ENCODE results near the gene ID3. TPM values are rescaled to one million over a fixed set of nuclear protein-coding genes. Genes with fewer than 3 reads are reported as not detected.

The ID3 gene
- total and polyA plus RNA-seq, 10 donors = 49.5 to 122 (median 71.6) TPM

DNA sequence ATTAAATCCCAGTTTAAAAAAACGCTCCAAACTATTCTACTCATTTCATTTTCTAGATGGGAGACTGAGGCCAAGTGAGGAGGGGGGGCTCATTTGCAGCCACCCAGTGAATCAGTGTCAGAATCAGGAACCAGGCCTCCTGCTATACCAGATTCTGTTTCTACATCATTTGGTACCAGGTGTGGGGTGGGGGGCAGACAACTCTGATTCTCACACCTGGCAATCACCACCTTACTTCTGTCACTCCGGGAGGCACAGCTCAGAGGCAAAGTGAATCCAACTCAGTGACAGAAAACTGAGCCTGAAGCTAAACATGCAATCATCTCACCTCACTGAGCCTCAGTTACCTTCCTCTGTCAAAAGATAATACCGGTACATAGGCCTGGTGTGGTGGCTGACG lies 23.5 kb upstream of the ID3 start:
- peak overlapping the region in 3 of 8 donors; percentile 3 to 81 (median 55) for H3K27ac ChIP-seq
- 87 to 96% (median 92%) methylated on average over 4 of the region's 4 CpGs for WGBS, 5 donors
- intact Hi-C loops (cut with DNase I; ENCODE audit: low total_unique reads) = no loop called here
- H3K4me3 ChIP-seq = no peak overlapping the region
- no peak for TF ChIP-seq POLR2AphosphoS5 (IDR thresholded peaks at IDR 0.05)
- TF ChIP-seq, protein P1, sequence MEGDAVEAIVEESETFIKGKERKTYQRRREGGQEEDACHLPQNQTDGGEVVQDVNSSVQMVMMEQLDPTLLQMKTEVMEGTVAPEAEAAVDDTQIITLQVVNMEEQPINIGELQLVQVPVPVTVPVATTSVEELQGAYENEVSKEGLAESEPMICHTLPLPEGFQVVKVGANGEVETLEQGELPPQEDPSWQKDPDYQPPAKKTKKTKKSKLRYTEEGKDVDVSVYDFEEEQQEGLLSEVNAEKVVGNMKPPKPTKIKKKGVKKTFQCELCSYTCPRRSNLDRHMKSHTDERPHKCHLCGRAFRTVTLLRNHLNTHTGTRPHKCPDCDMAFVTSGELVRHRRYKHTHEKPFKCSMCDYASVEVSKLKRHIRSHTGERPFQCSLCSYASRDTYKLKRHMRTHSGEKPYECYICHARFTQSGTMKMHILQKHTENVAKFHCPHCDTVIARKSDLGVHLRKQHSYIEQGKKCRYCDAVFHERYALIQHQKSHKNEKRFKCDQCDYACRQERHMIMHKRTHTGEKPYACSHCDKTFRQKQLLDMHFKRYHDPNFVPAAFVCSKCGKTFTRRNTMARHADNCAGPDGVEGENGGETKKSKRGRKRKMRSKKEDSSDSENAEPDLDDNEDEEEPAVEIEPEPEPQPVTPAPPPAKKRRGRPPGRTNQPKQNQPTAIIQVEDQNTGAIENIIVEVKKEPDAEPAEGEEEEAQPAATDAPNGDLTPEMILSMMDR (IDR thresholded peaks at IDR 0.05 in 8 of 11, conservative IDR thresholded peaks at IDR 0.05 in 3 of 11) = no peak
- TF ChIP-seq POLR2A (IDR thresholded peaks at IDR 0.05) = no peak
- no peaks in the 10 kb centered on the region for H3K9me3 ChIP-seq
- H3K27me3 ChIP-seq (replicated peaks in 1 of 7) = no peaks in the 10 kb centered on the region
- DNase-seq = no peak
- peaks cover 12 to 57% (median 17%) of the 10 kb centered on the region in 6 donors for H3K4me1 ChIP-seq
- H3K36me3 ChIP-seq = no peaks in the 10 kb centered on the region

DNA sequence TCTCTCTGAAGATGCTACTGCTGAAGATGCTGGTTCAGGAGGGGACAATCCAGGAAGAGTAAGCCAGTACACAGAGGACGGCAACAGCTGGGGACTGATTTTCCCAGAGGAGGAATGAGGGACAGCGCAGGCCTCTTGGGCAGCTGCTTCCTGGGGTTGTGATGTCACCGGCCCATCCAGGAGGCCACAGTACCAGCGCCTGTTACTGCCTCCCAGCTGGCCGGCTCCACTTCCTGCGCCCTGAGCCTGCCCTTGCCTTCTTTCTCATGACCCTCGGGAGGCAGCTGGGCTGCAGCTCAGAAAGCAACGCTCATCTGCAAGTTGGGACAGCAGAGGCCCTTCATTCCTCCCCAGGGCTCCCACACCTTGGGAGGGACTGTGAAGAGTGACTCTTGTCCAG lies 21.9 kb upstream of the ID3 start:
- intact Hi-C loops (cut with DNase I; ENCODE audit: low total_unique reads) = no loop called here
- H3K4me1 ChIP-seq = peaks cover 13 to 73% (median 33%) of the 10 kb centered on the region in 6 donors
- H3K27ac ChIP-seq = peak overlapping the region; percentile 44 to 87 (median 58)
- no peaks in the 10 kb centered on the region for H3K36me3 ChIP-seq
- no peak overlapping the region for H3K4me3 ChIP-seq
- no peaks in the 10 kb centered on the region for H3K27me3 ChIP-seq (replicated peaks in 1 of 7)
- 48 to 73% (median 51%) methylated on average over 7 to 8 of the region's 8 CpGs for WGBS, 5 donors
- TF ChIP-seq, protein P1 (IDR thresholded peaks at IDR 0.05 in 8 of 11, conservative IDR thresholded peaks at IDR 0.05 in 3 of 11) = peak in 1 of 11 experiments; percentile 5
- TF ChIP-seq POLR2A (IDR thresholded peaks at IDR 0.05) (no peak), POLR2AphosphoS5 (IDR thresholded peaks at IDR 0.05) (peak; percentile 81 to 85 (median 85))
- DNase-seq = peak; percentile 77
- no peaks in the 10 kb centered on the region for H3K9me3 ChIP-seq

- H3K36me3 ChIP-seq = no peaks in the 10 kb centered on the region
- H3K27ac ChIP-seq = peak overlapping the region in 6 of 8 donors; percentile 71 to 87 (median 80)
- TF ChIP-seq POLR2AphosphoS5 (IDR thresholded peaks at IDR 0.05) (no peak), POLR2A (IDR thresholded peaks at IDR 0.05) (no peak)
- TF ChIP-seq, protein P1 (IDR thresholded peaks at IDR 0.05 in 8 of 11, conservative IDR thresholded peaks at IDR 0.05 in 3 of 11) = no peak
- DNase-seq = peak; percentile 45
- H3K4me3 ChIP-seq = no peak overlapping the region
- intact Hi-C loops (cut with DNase I; ENCODE audit: low total_unique reads) = no loop called here
- H3K27me3 ChIP-seq (replicated peaks in 1 of 7) = no peaks in the 10 kb centered on the region
- H3K4me1 ChIP-seq = peaks cover 13 to 88% (median 50%) of the 10 kb centered on the region in 6 donors
- no peaks in the 10 kb centered on the region for H3K9me3 ChIP-seq
- 76 to 95% (median 87%) methylated on average over 6 of the region's 6 CpGs for WGBS, 5 donors
Measured at GRCh38 chr1:23578997-23579363, 19.7 kb upstream of the ID3 start.

DNA sequence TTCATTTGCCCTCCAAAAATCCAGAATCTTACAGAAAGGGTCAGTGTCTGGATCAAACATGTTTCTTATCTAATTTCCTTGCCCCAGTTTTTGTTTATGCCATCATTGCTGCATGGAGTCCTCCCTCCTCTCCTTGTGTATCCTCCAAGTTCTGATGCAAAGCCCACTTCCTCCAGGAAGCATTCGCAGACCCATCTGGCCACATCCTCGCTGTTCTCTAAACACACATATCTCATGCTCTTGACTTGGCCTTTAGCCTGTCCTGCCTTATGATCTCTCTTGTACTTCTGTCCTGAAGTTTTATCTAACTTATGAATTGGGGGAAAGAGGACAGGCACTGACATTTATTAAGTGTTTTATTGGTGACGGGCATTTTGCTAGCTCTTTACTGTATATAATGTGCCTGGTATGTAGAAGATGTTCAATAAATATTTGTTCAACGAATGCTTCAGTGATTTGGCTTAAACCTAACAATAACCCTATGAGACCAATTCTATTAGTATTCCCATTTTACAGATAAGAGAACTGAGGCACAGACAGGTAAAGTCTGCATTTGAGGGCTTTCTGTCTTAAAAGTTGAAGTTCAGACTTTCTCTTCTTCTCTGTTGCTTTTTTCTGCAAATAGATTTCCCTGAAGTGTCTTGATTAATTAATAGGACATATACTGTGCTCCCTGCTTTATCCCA lies 19.2 kb upstream of the ID3 start:
- intact Hi-C loops (cut with DNase I; ENCODE audit: low total_unique reads) = no loop called here
- TF ChIP-seq, protein P1 (IDR thresholded peaks at IDR 0.05 in 8 of 11, conservative IDR thresholded peaks at IDR 0.05 in 3 of 11) = no peak
- no peak for TF ChIP-seq POLR2A (IDR thresholded peaks at IDR 0.05)
- TF ChIP-seq POLR2AphosphoS5 (IDR thresholded peaks at IDR 0.05) = peak in 1 of 3 donors; percentile 42
- no peaks in the 10 kb centered on the region for H3K27me3 ChIP-seq (replicated peaks in 1 of 7)
- H3K4me1 ChIP-seq = peaks cover 13 to 94% (median 55%) of the 10 kb centered on the region in 6 donors
- DNase-seq = no peak
- no peaks in the 10 kb centered on the region for H3K36me3 ChIP-seq
- H3K27ac ChIP-seq = peak overlapping the region; percentile 66 to 87 (median 78)
- 56 to 69% (median 60%) methylated on average over 4 of the region's 4 CpGs for WGBS, 5 donors
- H3K9me3 ChIP-seq = no peaks in the 10 kb centered on the region
- no peak overlapping the region for H3K4me3 ChIP-seq
